HepG2 (cell line): ENCODE measurements around the gene MTA1. TPM values are rescaled to one million over a fixed set of nuclear protein-coding genes. Genes with fewer than 3 reads are reported as not detected.

Source experiments
- ARNT ChIP-seq: fragments of 450-650 bp; IDR thresholded peaks from 2 replicates; pipeline ENCODE4 v1.6.1; 2017
- ATM ChIP-seq: fragments of 450-650 bp; IDR thresholded peaks from 2 replicates; pipeline ENCODE4 v1.7.1; 2017; ENCODE audit warnings: mild to moderate bottlenecking, borderline replicate concordance
- CERS6 ChIP-seq: sonication (generic); formaldehyde crosslinking; IDR thresholded peaks from 2 replicates; pipeline ENCODE4 v1.5.0; 2020; ENCODE audit warnings: missing genetic modification reagents
- DMAP1 ChIP-seq: IDR thresholded peaks from 2 replicates; pipeline ENCODE4 v1.6.1; 2016
- ERF ChIP-seq: IDR thresholded peaks from 2 replicates; pipeline ENCODE4 v1.6.1; 2018; ENCODE audit warnings: missing biosample characterization, missing genetic modification reagents
- FOXK2 ChIP-seq: fragments of 450-650 bp; IDR thresholded peaks from 2 replicates; pipeline ENCODE4 v1.6.1; 2016
- HDAC2 ChIP-seq: sonication (generic); formaldehyde crosslinking; IDR thresholded peaks from 2 replicates; pipeline ENCODE4 v1.4.0; 2020; ENCODE audit warnings: missing genetic modification reagents
- PPARG ChIP-seq: conservative IDR thresholded peaks from 2 replicates; pipeline ENCODE4 v1.6.1; 2016; ENCODE audit warnings: missing biosample characterization, missing genetic modification reagents
- PRDM10 ChIP-seq: sonication (generic); formaldehyde crosslinking; IDR thresholded peaks from 2 replicates; pipeline ENCODE4 v1.4.0; 2020; ENCODE audit warnings: low read depth, missing genetic modification reagents
- PRPF4 ChIP-seq: fragments of 200-400 bp; formaldehyde crosslinking; IDR thresholded peaks from 2 replicates; pipeline ENCODE4 v1.6.1; 2016; ENCODE audit warnings: low read length, low read depth; ENCODE audit not compliant: poor library complexity, severe bottlenecking
- RBFOX2 ChIP-seq: fragments of 200-400 bp; formaldehyde crosslinking; IDR thresholded peaks from 2 replicates; pipeline ENCODE4 v1.6.1; 2017; ENCODE audit warnings: low read depth, mild to moderate bottlenecking, low read length
- SALL2 ChIP-seq: sonication (generic); formaldehyde crosslinking; IDR thresholded peaks from 2 replicates; pipeline ENCODE4 v1.8.1; 2023; ENCODE audit warnings: mild to moderate bottlenecking, missing genetic modification reagents, inconsistent platforms
- TERF1 ChIP-seq: sonication (generic); formaldehyde crosslinking; IDR thresholded peaks from 2 replicates; pipeline ENCODE4 v1.8.0; 2022; ENCODE audit warnings: mild to moderate bottlenecking, missing genetic modification reagents, moderate library complexity
- ZBTB21 ChIP-seq: sonication (generic); formaldehyde crosslinking; IDR thresholded peaks from 2 replicates; pipeline ENCODE4 v1.4.0; 2020; ENCODE audit warnings: missing genetic modification reagents
- ZBTB3 ChIP-seq: sonication (generic); formaldehyde crosslinking; IDR thresholded peaks from 2 replicates; pipeline ENCODE4 v1.4.0; 2020; ENCODE audit warnings: low read depth, mild to moderate bottlenecking, moderate library complexity, missing genetic modification reagents, borderline replicate concordance
- ZC3H4 ChIP-seq: sonication (generic); formaldehyde crosslinking; IDR thresholded peaks from 2 replicates; pipeline ENCODE4 v1.4.0; 2020; ENCODE audit warnings: missing genetic modification reagents, borderline replicate concordance
- ZFP36 ChIP-seq: fragments of 150-350 bp; IDR thresholded peaks from 2 replicates; pipeline ENCODE4 v1.6.1; 2018; ENCODE audit warnings: borderline replicate concordance, low read length, low read depth; ENCODE audit not compliant: partially characterized antibody
- ZNF138 ChIP-seq: sonication (generic); formaldehyde crosslinking; IDR thresholded peaks from 2 replicates; pipeline ENCODE4 v1.5.0; 2020; ENCODE audit warnings: mild to moderate bottlenecking, low read depth, missing genetic modification reagents
- ZNF235 ChIP-seq: sonication (generic); formaldehyde crosslinking; IDR thresholded peaks from 2 replicates; pipeline ENCODE4 v1.8.1; 2023; ENCODE audit warnings: mild to moderate bottlenecking, missing genetic modification reagents, borderline replicate concordance
- ZNF282 ChIP-seq: fragments of 450-650 bp; IDR thresholded peaks from 2 replicates; pipeline ENCODE4 v1.6.1; 2018; ENCODE audit not compliant: partially characterized antibody
- ZNF496 ChIP-seq: sonication (generic); formaldehyde crosslinking; IDR thresholded peaks from 2 replicates; pipeline ENCODE4 v1.8.1; 2023; ENCODE audit warnings: mild to moderate bottlenecking, moderate library complexity, missing genetic modification reagents; ENCODE audit not compliant: insufficient replicate concordance
- ZNF572 ChIP-seq: sonication (generic); formaldehyde crosslinking; IDR thresholded peaks from 2 replicates; pipeline ENCODE4 v1.5.1; 2020; ENCODE audit warnings: mild to moderate bottlenecking, missing genetic modification reagents
- ZNF780A ChIP-seq: sonication (generic); formaldehyde crosslinking; IDR thresholded peaks from 2 replicates; pipeline ENCODE4 v1.8.0; 2022; ENCODE audit warnings: mild to moderate bottlenecking, missing genetic modification reagents, moderate library complexity
- ZSCAN5A ChIP-seq: sonication (generic); formaldehyde crosslinking; IDR thresholded peaks from 2 replicates; pipeline ENCODE4 v1.8.0; 2022; ENCODE audit warnings: mild to moderate bottlenecking, missing genetic modification reagents, borderline replicate concordance
- polyA plus RNA-seq, 8 experiments: library from polyadenylated mRNA; depleted of rRNA in 3 of 8; stranded (reverse) in 7 of 8; unstranded in 1 of 8; fragments of >200 nt; fragmentation: Illumina TruSeq in 4 of 8; extraction: Trizol in 4 of 8; gene quantifications; 2 replicates each; pipeline versions ENCODE4 v1.2.1 to v1.2.3, GENCODE V29; 2011 to 2016; ENCODE audit warnings: low read depth in 4 of 8, missing spikeins in 1 of 8, mixed read lengths in 1 of 8; ENCODE audit not compliant: insufficient read depth in 1 of 8
- total RNA-seq, 5 experiments: library from RNA; depleted of rRNA; stranded (reverse); fragments of >200 nt; fragmentation: Illumina TruSeq; extraction: Trizol; gene quantifications; 2 replicates each; pipeline ENCODE4 v1.2.3, GENCODE V29; 2016; ENCODE audit warnings: low read depth in 1 of 5

The MTA1 gene
- total and polyA plus RNA-seq, 2 of the 13 experiments (the other 11 are each of a cell fraction or from before 2014, with no cell fraction given), result 35.2 to 85.8 TPM

- TF ChIP-seq ZNF138 (peak; percentile 48; the same call in 1 of the 2 replicates), ZBTB3 (CRISPR knock-in tag) (no peak; the same call in 1 of the 2 replicates), SALL2 (no peak), ARNT (no peak), ZNF780A (0 out of 2 replicates have a peak, but pooled peaks have one; percentile 60), ZBTB21 (CRISPR knock-in tag) (0 out of 2 replicates have a peak, but pooled peaks have one; percentile 24), ZNF572 (CRISPR knock-in tag) (no peak), RBFOX2 (peak; percentile 80), ZNF496 (CRISPR knock-in tag) (no peak), ZNF235 (CRISPR knock-in tag) (peak; percentile 61), ZNF282 (no peak), ZC3H4 (no peak), CERS6 (CRISPR knock-in tag) (peak; percentile 37; the same call in 1 of the 2 replicates), FOXK2 (no peak), DMAP1 (peak; percentile 90), ZSCAN5A (CRISPR knock-in tag) (no peak), ERF (CRISPR knock-in tag) (no peak), HDAC2 (CRISPR knock-in tag) (no peak), TERF1 (CRISPR knock-in tag) (no peak), PPARG (CRISPR knock-in tag) (no peak), ZFP36 (no peak), ATM (no peak), PRDM10 (no peak), PRPF4 (no peak)
These were observed 20.7 kb upstream of the MTA1 start (continued) for GRCh38 chr14:105398726-105399465.
